GM12865 (cell line): Measurements from ENCODE around the gene LMX1B.

ENCODE experiments used
- DNase-seq: peaks from one replicate; pipeline ENCODE4 v3.0.0; 2010; ENCODE audit warnings: low read depth
- H3K4me3 ChIP-seq: 2 replicates; pipeline ENCODE4 v1.5.1; 2011; ENCODE audit warnings: mild to moderate bottlenecking, low read depth, low read length, control low read depth
- TF ChIP-seq, protein P1 (sequence below): IDR thresholded peaks from 2 replicates; pipeline ENCODE4 v1.5.1; 2011; ENCODE audit warnings: low read length, control low read depth, low read depth, inconsistent platforms; ENCODE audit not compliant: insufficient read depth; ENCODE audit errors: missing control alignments

The LMX1B gene

DNA sequence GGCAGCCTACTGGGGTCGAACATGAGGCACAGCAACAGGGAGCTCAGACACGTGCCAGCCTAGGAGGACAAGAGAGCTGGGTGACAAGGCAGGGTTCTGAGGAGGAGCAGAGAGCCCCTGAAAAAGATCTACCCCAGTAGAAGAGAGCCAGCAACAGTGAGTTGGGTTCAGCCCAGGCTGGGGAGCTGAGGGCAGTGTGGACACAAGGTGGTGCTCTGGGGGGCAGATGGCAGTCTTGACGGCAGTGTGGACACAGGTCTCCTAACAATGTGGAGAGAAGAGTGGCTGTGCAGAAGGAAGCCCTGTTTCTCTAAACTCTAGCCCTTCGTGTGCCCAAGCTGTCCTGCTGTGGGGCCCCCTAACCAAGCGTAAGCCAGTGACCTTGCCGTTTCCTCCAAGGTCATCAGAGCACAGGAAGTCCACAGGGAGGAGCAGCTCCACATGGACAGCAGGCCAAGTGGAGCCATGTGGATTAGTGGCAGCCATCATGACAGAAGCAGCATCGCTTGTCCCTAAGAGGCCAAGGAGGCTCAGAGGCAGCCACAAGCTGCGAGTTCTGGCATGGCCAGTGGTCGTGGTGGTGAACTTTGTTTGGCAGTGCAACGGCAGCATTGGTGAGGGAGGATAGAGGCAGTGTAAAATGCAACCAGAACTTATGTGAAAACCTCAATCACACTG, 25.1 kb upstream of the LMX1B start:
- no peak for DNase-seq
- TF ChIP-seq, protein P1, sequence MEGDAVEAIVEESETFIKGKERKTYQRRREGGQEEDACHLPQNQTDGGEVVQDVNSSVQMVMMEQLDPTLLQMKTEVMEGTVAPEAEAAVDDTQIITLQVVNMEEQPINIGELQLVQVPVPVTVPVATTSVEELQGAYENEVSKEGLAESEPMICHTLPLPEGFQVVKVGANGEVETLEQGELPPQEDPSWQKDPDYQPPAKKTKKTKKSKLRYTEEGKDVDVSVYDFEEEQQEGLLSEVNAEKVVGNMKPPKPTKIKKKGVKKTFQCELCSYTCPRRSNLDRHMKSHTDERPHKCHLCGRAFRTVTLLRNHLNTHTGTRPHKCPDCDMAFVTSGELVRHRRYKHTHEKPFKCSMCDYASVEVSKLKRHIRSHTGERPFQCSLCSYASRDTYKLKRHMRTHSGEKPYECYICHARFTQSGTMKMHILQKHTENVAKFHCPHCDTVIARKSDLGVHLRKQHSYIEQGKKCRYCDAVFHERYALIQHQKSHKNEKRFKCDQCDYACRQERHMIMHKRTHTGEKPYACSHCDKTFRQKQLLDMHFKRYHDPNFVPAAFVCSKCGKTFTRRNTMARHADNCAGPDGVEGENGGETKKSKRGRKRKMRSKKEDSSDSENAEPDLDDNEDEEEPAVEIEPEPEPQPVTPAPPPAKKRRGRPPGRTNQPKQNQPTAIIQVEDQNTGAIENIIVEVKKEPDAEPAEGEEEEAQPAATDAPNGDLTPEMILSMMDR: no peak
- H3K4me3 ChIP-seq: no peak overlapping the region

DNA sequence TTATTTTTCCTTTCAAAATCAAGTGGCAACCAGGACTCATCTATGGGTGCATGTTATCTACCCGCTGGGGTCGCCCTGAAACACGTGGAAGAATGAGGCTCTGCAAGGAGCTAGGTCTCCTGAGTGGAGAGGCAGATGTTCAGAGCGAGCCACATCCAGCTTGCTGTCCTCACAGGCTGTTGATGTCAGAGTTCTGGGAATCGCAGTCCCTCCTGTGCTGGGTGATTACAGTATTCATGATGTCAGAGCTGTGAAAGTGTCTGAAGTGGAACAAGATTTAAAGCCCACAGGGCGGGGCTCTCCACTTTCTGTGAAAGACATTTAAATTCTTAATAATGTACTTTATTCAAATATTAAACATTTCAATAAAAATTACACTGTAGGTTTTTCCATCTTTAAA, 24.4 kb upstream of the LMX1B start:
- no peak for DNase-seq
- no peak overlapping the region for H3K4me3 ChIP-seq
- TF ChIP-seq, protein P1: no peak

DNA sequence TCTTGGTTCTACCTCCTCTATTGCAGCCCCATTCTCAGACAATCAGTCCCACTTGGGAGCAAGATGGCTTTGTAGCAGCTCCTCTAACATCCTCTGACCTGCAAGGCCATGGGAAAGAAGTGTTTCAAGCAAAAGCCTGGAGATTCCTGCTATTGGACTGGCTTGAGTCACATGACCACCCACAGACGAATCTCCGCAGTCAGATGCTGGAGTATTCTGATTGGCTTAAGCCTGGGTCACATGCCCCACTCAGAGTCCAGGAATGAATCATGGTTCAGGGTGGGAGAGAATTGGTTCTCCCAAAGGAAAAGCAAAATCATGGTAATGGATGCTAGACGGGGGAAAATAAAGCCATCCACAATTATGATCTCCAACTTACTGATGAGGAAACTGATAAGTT, 22.6 kb upstream of the LMX1B start:
- no peak overlapping the region for H3K4me3 ChIP-seq
- DNase-seq: no peak
- TF ChIP-seq, protein P1: no peak

DNA sequence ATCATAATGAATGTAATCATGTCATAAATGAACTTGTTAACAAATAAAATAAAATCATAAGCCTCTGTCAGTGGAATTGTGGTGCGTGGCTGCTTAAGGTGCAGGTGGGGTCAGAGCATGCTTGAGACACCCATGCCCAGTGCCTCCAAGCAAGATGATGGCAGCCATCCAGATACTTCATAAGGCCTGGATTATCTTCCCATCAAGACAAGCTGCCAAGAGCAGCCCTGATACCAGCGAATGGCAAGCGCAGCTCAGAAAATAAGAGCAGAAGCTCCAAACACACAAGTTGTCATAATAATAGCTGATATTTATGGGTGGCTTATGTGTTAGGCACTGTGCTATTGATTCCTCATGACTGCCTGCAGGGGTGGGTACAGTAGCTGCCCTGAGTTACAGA, 21.8 kb upstream of the LMX1B start:
- TF ChIP-seq, protein P1: no peak
- H3K4me3 ChIP-seq: no peak overlapping the region
- no peak for DNase-seq

DNA sequence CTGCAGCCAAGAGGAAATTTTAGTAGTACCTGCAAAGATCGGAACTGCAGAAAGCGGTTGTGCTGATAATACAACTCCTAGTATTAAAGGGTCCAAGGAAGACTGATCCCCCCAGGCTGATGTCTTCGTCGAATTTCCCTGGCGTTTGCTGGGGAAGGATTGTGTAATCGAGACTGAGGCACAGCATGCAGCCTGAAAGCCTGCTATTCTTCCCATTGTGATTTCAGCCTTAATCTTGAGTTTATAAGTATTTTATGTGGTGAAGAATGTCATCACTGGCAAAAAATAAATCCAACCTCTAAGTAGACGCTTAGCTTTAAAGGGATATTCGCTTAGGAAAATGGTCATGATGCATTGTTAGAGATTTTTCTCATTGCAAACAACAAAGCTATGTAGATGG, 21.3 kb upstream of the LMX1B start:
- TF ChIP-seq, protein P1: no peak
- no peak overlapping the region for H3K4me3 ChIP-seq
- DNase-seq: no peak

DNA sequence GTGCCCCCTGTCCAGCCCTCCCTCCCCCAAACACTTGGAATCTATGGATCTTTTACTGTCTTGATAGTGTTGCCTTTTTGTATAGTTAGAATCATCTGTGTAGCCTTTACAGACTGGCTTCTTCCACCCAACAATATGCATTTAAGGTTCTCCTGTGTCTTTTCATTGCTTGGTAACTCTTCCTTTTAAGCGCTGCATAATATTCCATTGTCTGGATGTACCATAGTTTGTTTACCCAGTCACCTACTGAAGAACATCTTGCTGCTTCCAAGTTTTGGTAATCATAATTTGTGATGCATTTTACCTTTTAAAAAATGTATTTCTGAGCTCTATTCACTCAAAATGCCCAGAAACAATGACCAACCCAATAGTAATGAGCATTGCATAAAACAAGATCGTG, 17.7 kb upstream of the LMX1B start:
- no peak overlapping the region for H3K4me3 ChIP-seq
- TF ChIP-seq, protein P1: no peak
- DNase-seq: no peak

DNA sequence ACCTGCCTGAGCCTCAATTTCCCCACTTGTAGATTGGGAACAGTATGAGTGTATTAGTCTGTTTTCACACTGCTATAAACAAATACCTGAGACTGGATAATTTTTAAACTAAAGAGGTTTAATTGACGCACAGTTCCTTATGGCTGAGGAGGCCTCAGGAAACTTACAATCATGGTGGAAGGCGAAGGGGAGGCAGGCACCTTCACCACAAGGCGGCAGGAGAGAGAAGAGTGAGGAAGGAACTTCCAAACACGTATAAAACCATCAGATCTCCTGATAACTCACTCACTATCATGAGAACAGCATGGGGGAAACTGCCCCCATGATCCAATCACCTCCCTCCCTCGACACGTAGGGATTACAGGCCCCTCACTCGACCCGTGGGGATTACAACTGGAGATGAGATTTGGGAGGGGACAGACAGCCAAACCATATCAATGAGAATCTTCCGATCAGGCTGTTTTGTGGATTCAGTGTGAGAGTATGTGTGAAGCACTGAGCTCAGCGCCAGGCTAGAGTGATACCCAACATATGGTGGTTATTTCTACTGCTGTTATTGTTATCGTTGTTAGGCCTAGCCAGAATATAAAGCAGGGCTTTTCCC, 14.6 kb upstream of the LMX1B start:
- TF ChIP-seq, protein P1: no peak
- DNase-seq: no peak

More for the DNA sequence above, 14.6 kb upstream of the LMX1B start:
- H3K4me3 ChIP-seq: no peak overlapping the region
